ENCODE data around the gene IL27RA.

Gene IL27RA

GRCh38 chr19:14053032-14053431 is 21.5 kb downstream of the IL27RA start:
- no peak for DNase-seq (ENCODE audit: low spot score)
- TF ChIP-seq CTCF (IDR thresholded peaks at IDR 0.05; ENCODE audit: extremely low read depth, missing control alignments), result no peak

GRCh38 chr19:14053500-14053899 is 21.9 kb downstream of the IL27RA start:
- peak; percentile 8 for DNase-seq (ENCODE audit: low spot score)
- TF ChIP-seq CTCF (IDR thresholded peaks at IDR 0.05; ENCODE audit: extremely low read depth, missing control alignments), result no peak

DNA sequence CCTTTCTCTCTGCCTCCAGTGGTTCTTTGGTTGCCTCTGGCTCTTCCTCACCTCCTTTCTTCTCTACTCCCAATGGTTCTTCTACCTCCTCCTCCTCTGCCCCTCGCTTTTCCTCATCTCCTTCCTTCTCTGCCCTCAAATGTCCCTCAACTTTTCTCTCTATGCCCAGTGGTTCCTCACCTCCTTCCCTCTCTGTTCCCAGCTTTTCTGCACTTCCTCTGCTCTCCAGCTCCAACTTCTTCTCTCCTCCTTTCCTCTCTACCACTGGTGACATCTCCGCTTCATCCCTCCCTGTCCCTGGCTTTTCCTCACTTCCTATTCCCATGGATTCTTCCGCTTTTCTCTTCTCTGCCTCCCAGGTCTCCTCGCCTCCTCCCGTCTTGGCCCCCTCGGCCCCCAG is 22.5 kb downstream of the IL27RA start:
- no peak for DNase-seq (ENCODE audit: low spot score)

GRCh38 chr19:14054721-14055120 is 23.2 kb downstream of the IL27RA start:
- no peak for TF ChIP-seq CTCF (IDR thresholded peaks at IDR 0.05; ENCODE audit: extremely low read depth, missing control alignments)
- peak; percentile 24 for DNase-seq (ENCODE audit: low spot score)

More for the DNA sequence above, 22.5 kb downstream of the IL27RA start:
- no peak for TF ChIP-seq CTCF (IDR thresholded peaks at IDR 0.05; ENCODE audit: extremely low read depth, missing control alignments)

GRCh38 chr19:14055396-14055795 is 23.8 kb downstream of the IL27RA start:
- no peak for DNase-seq (ENCODE audit: low spot score)
- no peak for TF ChIP-seq CTCF (IDR thresholded peaks at IDR 0.05; ENCODE audit: extremely low read depth, missing control alignments)

- TF ChIP-seq CTCF (IDR thresholded peaks at IDR 0.05; ENCODE audit: extremely low read depth, missing control alignments), result no peak
- peak; percentile 14 for DNase-seq (ENCODE audit: low spot score)
Measured at GRCh38 chr19:14056069-14056666, 24.6 kb downstream of the IL27RA start.

- DNase-seq (ENCODE audit: low spot score), result peak; percentile 33
- no peak for TF ChIP-seq CTCF (IDR thresholded peaks at IDR 0.05; ENCODE audit: extremely low read depth, missing control alignments)
Measured at GRCh38 chr19:14056741-14057356, 25.3 kb downstream of the IL27RA start.

All from GM20000 (cell line).